Measurements from ENCODE around the gene CACNA1I.

GRCh38 chr22:39589875-39590274 is 19.3 kb downstream of the CACNA1I start:
- TF ChIP-seq EP300 (IDR thresholded peaks at IDR 0.05) (no peak), POLR2A (IDR thresholded peaks at IDR 0.05; ENCODE audit: low read depth) (no peak), POLR2AphosphoS5 (IDR thresholded peaks at IDR 0.05) (no peak), CTCF (IDR thresholded peaks at IDR 0.05) (no peak)

Measured in esophagus muscularis mucosa (tissue), 4 donors.